H1 (cell line): Measurements from ENCODE around the gene SGK1.

Experiments used
- BACH1 ChIP-seq: IDR thresholded peaks from 2 replicates; pipeline ENCODE4 v1.6.1; 2012; ENCODE audit warnings: low read length, improper control_type of control experiment
- CTCF ChIP-seq, 3 experiments: IDR thresholded peaks; 1 replicate in 2 of 3; 2 replicates in 1 of 3; pipeline versions ENCODE4 v1.5.1 to v1.6.1; 2011; ENCODE audit warnings: low read length in 3 of 3, mild to moderate bottlenecking in 3 of 3, inconsistent platforms in 2 of 3, low read depth in 1 of 3, moderate library complexity in 1 of 3; ENCODE audit not compliant: insufficient read depth in 1 of 3; ENCODE audit errors: control extremely low read depth in 1 of 3
- EP300 ChIP-seq, 2 experiments: IDR thresholded peaks; 1 replicate in 1 of 2; 2 replicates in 1 of 2; pipeline ENCODE4 v1.6.1; 2011 to 2012; ENCODE audit warnings: low read depth in 2 of 2, low read length in 2 of 2, mild to moderate bottlenecking in 2 of 2, borderline replicate concordance in 1 of 2, inconsistent platforms in 1 of 2, moderate library complexity in 1 of 2
- EZH2 ChIP-seq: fragments of 200-600 bp; sonication (generic); IDR thresholded peaks from 2 replicates; pipeline ENCODE4 v1.7.1; 2012; ENCODE audit warnings: low read depth, mild to moderate bottlenecking, moderate library complexity, low read length, inconsistent platforms; ENCODE audit not compliant: severe bottlenecking
- PHF8 ChIP-seq: fragments of 200-600 bp; sonication (generic); conservative IDR thresholded peaks from 2 replicates; pipeline ENCODE4 v1.7.1; 2012; ENCODE audit warnings: low read depth, mild to moderate bottlenecking, inconsistent platforms, low read length, moderate library complexity
- POLR2A ChIP-seq, 2 experiments: IDR thresholded peaks; 1 replicate in 1 of 2; 2 replicates in 1 of 2; pipeline ENCODE4 v1.6.1; 2011; ENCODE audit warnings: low read depth in 2 of 2, low read length in 2 of 2, mild to moderate bottlenecking in 2 of 2; ENCODE audit errors: control extremely low read depth in 1 of 2
- SP1 ChIP-seq: IDR thresholded peaks from 2 replicates; pipeline ENCODE4 v1.6.1; 2011; ENCODE audit warnings: low read depth, low read length
- TEAD4 ChIP-seq: IDR thresholded peaks from 2 replicates; pipeline ENCODE4 v1.6.1; 2012; ENCODE audit warnings: low read depth, low read length, inconsistent platforms, mixed read lengths
- USF2 ChIP-seq: IDR thresholded peaks from 2 replicates; pipeline ENCODE4 v1.6.1; 2011; ENCODE audit warnings: low read length, improper control_type of control experiment
- YY1 ChIP-seq: IDR thresholded peaks from 2 replicates; pipeline ENCODE4 v1.6.1; 2011; ENCODE audit warnings: low read depth, mild to moderate bottlenecking, low read length

- no peak for TF ChIP-seq CTCF (IDR thresholded peaks at IDR 0.05; ENCODE audit: control extremely low read depth in 1 of 3, insufficient read depth in 1 of 3, low read depth in 1 of 3, low read length in 3 of 3)
- TF ChIP-seq PHF8: no peak
- TF ChIP-seq SP1: no peak
- no peak for TF ChIP-seq EZH2
- TF ChIP-seq TEAD4: no peak
- no peak for TF ChIP-seq EP300 (IDR thresholded peaks at IDR 0.05; ENCODE audit: borderline replicate concordance in 1 of 2, low read depth in 2 of 2, low read length in 2 of 2)
- TF ChIP-seq POLR2A (IDR thresholded peaks at IDR 0.05; ENCODE audit: control extremely low read depth in 1 of 2, low read depth in 2 of 2, low read length in 2 of 2): no peak
- no peak for TF ChIP-seq YY1
- TF ChIP-seq BACH1: no peak
- no peak for TF ChIP-seq USF2
These were observed 88.4 kb downstream of the SGK1 start for GRCh38 chr6:134229520-134229919.
